A673 (cell line): ENCODE data around the gene ST7. TPM values are rescaled to one million over a fixed set of nuclear protein-coding genes. Genes with fewer than 3 reads are reported as not detected.

ENCODE experiments used
- BruUV-seq: library from RNA; stranded (reverse); fragments of 400-500 nt; replicated peaks from 2 replicates; lab custom pipeline; 2021; lab: Mats Ljungman, UMichigan
- CTCF ChIA-PET: fragments of 300-600 bp; sonication (Branson Sonifier 250); formaldehyde crosslinking; loops from one replicate; lab custom pipeline; 2022; ENCODE audit warnings: antibody characterized with exemption; lab: Charles Lee
- POLR2A ChIA-PET: fragments of 300-600 bp; sonication (Branson Sonifier 250); formaldehyde crosslinking; loops from one replicate; lab custom pipeline; 2022; ENCODE audit warnings: antibody characterized with exemption; ENCODE audit not compliant: low non-redundant PET; lab: Charles Lee
- DNase-seq: peaks from one replicate; pipeline ENCODE4 v3.0.0-alpha.2; 2015; ENCODE audit warnings: low spot score
- H3K27ac ChIP-seq: fragments of 200-600 bp; sonication (generic); 2 replicates; pipeline ENCODE4 v1.5.1; 2016; ENCODE audit warnings: mixed run types, low read depth, mild to moderate bottlenecking, mixed read lengths, antibody characterized with exemption, low read length; ENCODE audit not compliant: poor library complexity, severe bottlenecking
- H3K27me3 ChIP-seq: fragments of 200-600 bp; sonication (generic); replicated peaks from 2 replicates; pipeline ENCODE4 v1.6.1; 2017; ENCODE audit warnings: mixed run types, low read depth, mild to moderate bottlenecking, mixed read lengths, antibody characterized with exemption, low read length; ENCODE audit not compliant: insufficient read depth, poor library complexity
- H3K36me3 ChIP-seq: fragments of 200-600 bp; sonication (generic); 2 replicates; pipeline ENCODE4 v1.6.1; 2016; ENCODE audit warnings: mixed run types, mild to moderate bottlenecking, mixed read lengths, antibody characterized with exemption, low read length; ENCODE audit not compliant: insufficient read depth, poor library complexity, severe bottlenecking
- H3K4me1 ChIP-seq: fragments of 200-600 bp; sonication (generic); 2 replicates; pipeline ENCODE4 v1.6.1; 2017; ENCODE audit warnings: mixed run types, mild to moderate bottlenecking, mixed read lengths, antibody characterized with exemption, low read length; ENCODE audit not compliant: insufficient read depth, poor library complexity, severe bottlenecking
- H3K4me3 ChIP-seq: fragments of 200-600 bp; sonication (generic); 2 replicates; pipeline ENCODE4 v1.5.1; 2016; ENCODE audit warnings: low read depth, mixed run types, mild to moderate bottlenecking, mixed read lengths, low read length; ENCODE audit not compliant: poor library complexity, severe bottlenecking
- H3K9me3 ChIP-seq: fragments of 200-600 bp; sonication (generic); 2 replicates; pipeline ENCODE4 v1.6.1; 2016; ENCODE audit warnings: mixed run types, low read depth, mild to moderate bottlenecking, mixed read lengths, antibody characterized with exemption, low read length; ENCODE audit not compliant: poor library complexity, severe bottlenecking
- EZH2 ChIP-seq: fragments of 200-600 bp; sonication (generic); IDR thresholded peaks from 2 replicates; pipeline ENCODE4 v1.6.1; 2017; ENCODE audit warnings: borderline replicate concordance, low read depth, mild to moderate bottlenecking, mixed read lengths, antibody characterized with exemption, low read length; ENCODE audit not compliant: poor library complexity, severe bottlenecking
- intact Hi-C: fragments of 100-400 bp; cut with micrococcal nuclease; formaldehyde crosslinking; loops from one replicate; pipeline ENCODE4 v1.10.0; 2022; ENCODE audit not compliant: unreplicated experiment
- total RNA-seq: library from RNA; stranded (reverse); gene quantifications from 2 replicates; pipeline ENCODE4 v1.2.3, GENCODE V29; 2021
- TF ChIP-seq, protein P1 (sequence below): fragments of 300-800, 200-600 bp; sonication (generic); conservative IDR thresholded peaks from 2 replicates; pipeline ENCODE4 v1.5.1; 2017; ENCODE audit warnings: low read depth, mild to moderate bottlenecking, antibody characterized with exemption, low read length, moderate library complexity, mixed read lengths

The ST7 gene
- total RNA-seq, 1 experiment from 2014 or later = 24.3 TPM

DNA sequence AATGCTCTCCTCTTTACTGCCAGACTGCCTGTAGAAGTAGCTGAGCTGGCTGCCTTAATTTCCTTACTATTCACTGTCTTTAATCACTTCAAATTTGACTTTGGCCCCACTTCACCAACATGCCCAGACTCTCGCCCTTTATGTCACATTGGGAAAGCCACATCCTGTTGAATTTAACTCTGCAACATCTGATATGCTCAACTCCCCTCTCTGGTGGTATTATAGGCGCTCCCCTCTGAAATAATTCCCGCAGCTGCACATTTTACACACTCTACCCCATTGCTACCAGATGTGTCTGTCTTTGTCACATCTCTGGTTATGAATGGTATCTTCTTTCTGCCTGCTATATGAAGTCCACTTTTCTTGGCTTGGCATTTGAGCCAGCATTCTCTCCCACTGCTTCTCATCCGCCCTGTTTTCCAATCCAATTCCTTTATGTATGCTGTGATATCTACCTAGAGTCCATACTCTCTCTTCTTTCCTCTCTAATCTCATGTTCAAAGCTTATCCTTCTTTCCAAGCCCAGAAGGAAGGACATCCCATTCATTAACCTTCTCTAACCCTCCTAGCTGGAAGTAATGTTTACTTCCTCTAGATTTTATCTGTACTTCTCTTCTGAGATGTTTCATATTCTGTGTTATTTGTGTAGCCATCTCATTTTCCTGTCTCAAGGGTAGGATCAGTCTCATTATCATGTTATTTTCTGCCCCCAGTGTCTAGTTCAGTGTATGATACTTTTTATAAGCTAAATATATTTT lies 134.5 kb downstream of the ST7 start:
- Histone ChIP-seq H3K9me3 (no peaks in the 10 kb centered on the region), H3K36me3 (no peaks in the 10 kb centered on the region), H3K4me3 (no peak overlapping the region), H3K4me1 (peaks cover 15% of the 10 kb centered on the region), H3K27ac (no peak overlapping the region), H3K27me3 (no peaks in the 10 kb centered on the region)
- ChIA-PET CTCF (no interaction called here), POLR2A (no interaction called here)
- no TSS peak for BruUV-seq
- intact Hi-C loops = no loop called here
- TF ChIP-seq EZH2 = no peak
- TF ChIP-seq, protein P1, sequence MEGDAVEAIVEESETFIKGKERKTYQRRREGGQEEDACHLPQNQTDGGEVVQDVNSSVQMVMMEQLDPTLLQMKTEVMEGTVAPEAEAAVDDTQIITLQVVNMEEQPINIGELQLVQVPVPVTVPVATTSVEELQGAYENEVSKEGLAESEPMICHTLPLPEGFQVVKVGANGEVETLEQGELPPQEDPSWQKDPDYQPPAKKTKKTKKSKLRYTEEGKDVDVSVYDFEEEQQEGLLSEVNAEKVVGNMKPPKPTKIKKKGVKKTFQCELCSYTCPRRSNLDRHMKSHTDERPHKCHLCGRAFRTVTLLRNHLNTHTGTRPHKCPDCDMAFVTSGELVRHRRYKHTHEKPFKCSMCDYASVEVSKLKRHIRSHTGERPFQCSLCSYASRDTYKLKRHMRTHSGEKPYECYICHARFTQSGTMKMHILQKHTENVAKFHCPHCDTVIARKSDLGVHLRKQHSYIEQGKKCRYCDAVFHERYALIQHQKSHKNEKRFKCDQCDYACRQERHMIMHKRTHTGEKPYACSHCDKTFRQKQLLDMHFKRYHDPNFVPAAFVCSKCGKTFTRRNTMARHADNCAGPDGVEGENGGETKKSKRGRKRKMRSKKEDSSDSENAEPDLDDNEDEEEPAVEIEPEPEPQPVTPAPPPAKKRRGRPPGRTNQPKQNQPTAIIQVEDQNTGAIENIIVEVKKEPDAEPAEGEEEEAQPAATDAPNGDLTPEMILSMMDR = no peak
- DNase-seq = no peak

DNA sequence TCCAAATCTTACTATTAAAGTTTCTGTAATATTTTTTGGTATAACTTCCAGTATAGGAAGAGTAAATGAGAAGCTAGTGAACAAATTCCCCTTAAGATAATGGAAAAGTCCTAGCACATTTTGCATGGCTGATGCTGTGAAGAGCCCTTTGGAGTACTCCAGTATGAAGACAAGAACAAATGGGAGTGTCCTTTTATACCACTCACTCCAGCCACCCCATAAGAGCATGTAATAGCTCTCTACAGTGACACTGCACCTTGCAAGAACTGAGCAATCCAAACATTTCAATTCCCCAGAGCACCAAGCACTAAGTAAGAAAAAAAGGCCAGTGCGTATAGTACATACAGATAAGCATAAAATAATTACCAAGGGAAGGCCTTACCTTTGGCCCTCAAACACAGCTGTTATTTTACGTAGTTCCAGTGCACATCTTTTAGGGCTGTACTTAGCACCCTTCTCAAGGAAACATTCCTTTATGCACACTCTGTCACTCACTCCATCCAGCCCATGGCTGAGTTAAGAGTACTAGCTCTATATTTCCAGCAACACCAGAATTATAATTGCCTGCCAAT lies 135.4 kb downstream of the ST7 start:
- no TSS peak for BruUV-seq
- intact Hi-C loops = no loop called here
- CTCF ChIA-PET = no interaction called here

DNA sequence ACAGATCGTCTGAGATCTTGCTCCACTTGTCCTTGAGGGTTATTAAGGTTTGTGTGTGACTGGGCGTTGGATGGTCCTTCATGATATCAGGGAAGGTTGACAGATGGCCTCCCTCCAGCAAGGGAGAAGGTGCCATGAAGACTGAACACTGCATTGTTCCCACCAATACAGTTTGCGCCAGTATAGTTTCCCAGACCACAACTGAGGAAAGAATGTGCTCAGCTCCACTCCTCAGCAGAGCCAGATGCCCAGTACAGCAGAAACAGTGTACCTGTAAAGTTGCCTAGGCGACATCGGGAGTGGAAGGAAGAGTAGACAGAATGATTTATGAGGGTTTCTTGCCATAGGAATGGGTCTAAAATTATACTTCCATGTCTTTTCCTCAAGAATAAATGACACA lies 137.5 kb downstream of the ST7 start:
- ChIA-PET POLR2A (no interaction called here), CTCF (no interaction called here)
- H3K36me3 ChIP-seq = no peaks in the 10 kb centered on the region
- BruUV-seq = no TSS peak
- H3K9me3 ChIP-seq = no peaks in the 10 kb centered on the region
- H3K27me3 ChIP-seq = no peaks in the 10 kb centered on the region
- peaks cover 15% of the 10 kb centered on the region for H3K4me1 ChIP-seq
- intact Hi-C loops = no loop called here
- no peak for DNase-seq
- no peak overlapping the region for H3K27ac ChIP-seq
- H3K4me3 ChIP-seq = no peak overlapping the region
- no peak for TF ChIP-seq EZH2
- TF ChIP-seq, protein P1 = no peak

More for the DNA sequence above, 135.4 kb downstream of the ST7 start:
- DNase-seq = no peak
- Histone ChIP-seq H3K9me3 (no peaks in the 10 kb centered on the region), H3K36me3 (no peaks in the 10 kb centered on the region), H3K4me3 (no peak overlapping the region), H3K27me3 (no peaks in the 10 kb centered on the region), H3K4me1 (peaks cover 15% of the 10 kb centered on the region), H3K27ac (no peak overlapping the region)
- TF ChIP-seq, protein P1 = no peak
- no peak for TF ChIP-seq EZH2
- POLR2A ChIA-PET = no interaction called here
